PC-3 (cell line): ENCODE results near the gene RAB3C. TPM values are rescaled to one million over a fixed set of nuclear protein-coding genes. Genes with fewer than 3 reads are reported as not detected.

Source experiments
- ATAC-seq: fragments of 200-7000 bp; cut with Tn5 transposase; 2 replicates; pipeline ENCODE4 v1.9.1; 2020; ENCODE audit warnings: mild to moderate bottlenecking, moderate library complexity
- BruUV-seq: library from RNA; stranded (reverse); fragments of 400-500 nt; replicated peaks from 2 replicates; lab custom pipeline; 2021; lab: Mats Ljungman, UMichigan
- CTCF ChIA-PET: fragments of 300-600 bp; sonication (Branson Sonifier 250); formaldehyde crosslinking; loops from one replicate; lab custom pipeline; 2022; ENCODE audit warnings: antibody characterized with exemption; lab: Charles Lee
- POLR2A ChIA-PET: fragments of 300-600 bp; sonication (Branson Sonifier 250); formaldehyde crosslinking; loops from one replicate; lab custom pipeline; 2022; ENCODE audit warnings: antibody characterized with exemption; ENCODE audit not compliant: unreplicated experiment; lab: Charles Lee
- DNase-seq: peaks from one replicate; pipeline ENCODE4 v3.0.0-alpha.2; 2015
- H2AFZ ChIP-seq: fragments of 300-600 bp; sonication (generic); 2 replicates; pipeline ENCODE4 v1.6.0; 2016; ENCODE audit warnings: antibody characterized with exemption, low read length
- H3F3A ChIP-seq: fragments of 300-600 bp; sonication (generic); one replicate; pipeline ENCODE4 v1.6.0; 2017; ENCODE audit warnings: antibody characterized with exemption, low read length, control low read depth, mild to moderate bottlenecking; ENCODE audit not compliant: unreplicated experiment
- H3K27ac ChIP-seq: fragments of 300-600 bp; sonication (generic); 2 replicates; pipeline ENCODE4 v1.5.1; 2016; ENCODE audit warnings: mild to moderate bottlenecking, low read length
- H3K27me3 ChIP-seq: fragments of 300-600 bp; sonication (generic); 2 replicates; pipeline ENCODE4 v1.6.1; 2016; ENCODE audit warnings: low read length, mixed read lengths
- H3K36me3 ChIP-seq: fragments of 300-600 bp; sonication (generic); 2 replicates; pipeline ENCODE4 v1.6.1; 2016; ENCODE audit warnings: low read depth, mixed run types, low read length, mixed read lengths
- H3K4me1 ChIP-seq: fragments of 300-600 bp; sonication (generic); 2 replicates; pipeline ENCODE4 v1.5.1; 2016; ENCODE audit warnings: low read length; ENCODE audit not compliant: insufficient read depth
- H3K4me2 ChIP-seq: fragments of 300-600 bp; sonication (generic); 2 replicates; pipeline ENCODE4 v1.6.0; 2016; ENCODE audit warnings: low read length
- H3K4me3 ChIP-seq: fragments of 300-600 bp; sonication (generic); 2 replicates; pipeline ENCODE4 v1.5.1; 2016; ENCODE audit warnings: mild to moderate bottlenecking, low read length, mixed read lengths
- H3K79me2 ChIP-seq: fragments of 300-600 bp; sonication (generic); 2 replicates; pipeline ENCODE4 v1.6.1; 2017; ENCODE audit warnings: low read length, mixed read lengths
- H3K9ac ChIP-seq: fragments of 300-600 bp; sonication (generic); 2 replicates; pipeline ENCODE4 v1.6.0; 2016; ENCODE audit warnings: mild to moderate bottlenecking, low read length
- H3K9me2 ChIP-seq: fragments of 300-600 bp; sonication (generic); replicated peaks from 2 replicates; pipeline ENCODE4 v1.6.1; 2016; ENCODE audit warnings: mixed run types, low read length, mixed read lengths
- H3K9me3 ChIP-seq: fragments of 300-600 bp; sonication (generic); 2 replicates; pipeline ENCODE4 v1.6.1; 2016; ENCODE audit warnings: low read length, mixed read lengths
- H4K20me1 ChIP-seq: fragments of 300-600 bp; sonication (generic); 2 replicates; pipeline ENCODE4 v1.6.1; 2016; ENCODE audit warnings: low read length, mixed read lengths
- CTCF ChIP-seq: fragments of 300-600 bp; sonication (generic); conservative IDR thresholded peaks from 2 replicates; pipeline ENCODE4 v1.5.1; 2017; ENCODE audit warnings: antibody characterized with exemption, low read depth, mild to moderate bottlenecking, low read length
- EZH2 ChIP-seq: fragments of 300-600 bp; sonication (generic); IDR thresholded peaks from one replicate; pipeline ENCODE4 v1.6.1; 2017; ENCODE audit warnings: antibody characterized with exemption, mild to moderate bottlenecking, low read length; ENCODE audit not compliant: unreplicated experiment
- EZH2phosphoT487 ChIP-seq: fragments of 300-600 bp; sonication (generic); IDR thresholded peaks from 2 replicates; pipeline ENCODE4 v1.6.1; 2018; ENCODE audit warnings: mild to moderate bottlenecking, antibody characterized with exemption, low read length, borderline replicate concordance
- intact Hi-C: fragments of 100-400 bp; cut with micrococcal nuclease; formaldehyde crosslinking; loops from 2 replicates; pipeline ENCODE4 v1.9.0; 2023
- total RNA-seq: library from RNA; depleted of rRNA; stranded (reverse); fragments of >200 nt; gene quantifications from 2 replicates; pipeline ENCODE4 v1.2.3, GENCODE V29; 2014

The RAB3C gene
- total RNA-seq, 1 experiment from 2014 or later: not detected

GRCh38 chr5:58710871-58711270 lies 128.0 kb downstream of the RAB3C start:
- CTCF ChIA-PET: no interaction called here
- Histone ChIP-seq H3K4me3 (no peak overlapping the region), H3K9me2 (no peaks in the 10 kb centered on the region), H3K9me3 (no peaks in the 10 kb centered on the region), H3K4me1 (no peaks in the 10 kb centered on the region), H3F3A (no peaks in the 10 kb centered on the region), H2AFZ (no peak overlapping the region), H3K9ac (no peak overlapping the region), H3K4me2 (no peak overlapping the region), H3K27me3 (peaks cover 25% of the 10 kb centered on the region), H3K27ac (no peak overlapping the region), H3K79me2 (no peaks in the 10 kb centered on the region), H3K36me3 (no peaks in the 10 kb centered on the region), H4K20me1 (no peaks in the 10 kb centered on the region)
- BruUV-seq: no TSS peak
- DNase-seq (no peak), ATAC-seq (no peak)
- intact Hi-C loops: no loop called here
- no peak for TF ChIP-seq EZH2phosphoT487
- no peak for TF ChIP-seq CTCF
- TF ChIP-seq EZH2: no peak
- POLR2A ChIA-PET: no interaction called here

- no peaks in the 10 kb centered on the region for H3F3A ChIP-seq
- no peaks in the 10 kb centered on the region for H3K36me3 ChIP-seq
- H3K4me2 ChIP-seq: no peak overlapping the region
- POLR2A ChIA-PET: no interaction called here
- no TSS peak for BruUV-seq
- no peak overlapping the region for H3K9ac ChIP-seq
- ATAC-seq (no peak), DNase-seq (no peak)
- H4K20me1 ChIP-seq: no peaks in the 10 kb centered on the region
- H3K9me2 ChIP-seq: no peaks in the 10 kb centered on the region
- intact Hi-C loops: no loop called here
- no peak overlapping the region for H3K4me3 ChIP-seq
- no peak for TF ChIP-seq EZH2
- TF ChIP-seq EZH2phosphoT487: no peak
- TF ChIP-seq CTCF: no peak
- no peak overlapping the region for H3K27ac ChIP-seq
- CTCF ChIA-PET: no interaction called here
- peaks cover 25% of the 10 kb centered on the region for H3K27me3 ChIP-seq
- no peaks in the 10 kb centered on the region for H3K4me1 ChIP-seq
- H3K9me3 ChIP-seq: no peaks in the 10 kb centered on the region
- H2AFZ ChIP-seq: no peak overlapping the region
- H3K79me2 ChIP-seq: no peaks in the 10 kb centered on the region
These were observed 129.1 kb downstream of the RAB3C start for GRCh38 chr5:58711965-58712364.

GRCh38 chr5:58714046-58714445 lies 131.2 kb downstream of the RAB3C start:
- Histone ChIP-seq H3K9me2 (no peaks in the 10 kb centered on the region), H3K79me2 (no peaks in the 10 kb centered on the region), H3K4me2 (no peak overlapping the region), H3K4me1 (no peaks in the 10 kb centered on the region), H4K20me1 (no peaks in the 10 kb centered on the region), H3K27ac (no peak overlapping the region), H3K9ac (no peak overlapping the region), H3F3A (no peaks in the 10 kb centered on the region), H3K9me3 (no peaks in the 10 kb centered on the region), H2AFZ (no peak overlapping the region), H3K36me3 (no peaks in the 10 kb centered on the region), H3K27me3 (peaks cover 30% of the 10 kb centered on the region), H3K4me3 (no peak overlapping the region)
- ChIA-PET POLR2A (no interaction called here), CTCF (no interaction called here)
- ATAC-seq: no peak
- no peak for TF ChIP-seq EZH2
- TF ChIP-seq EZH2phosphoT487: no peak
- no peak for TF ChIP-seq CTCF
- BruUV-seq: no TSS peak
- no peak for DNase-seq
- intact Hi-C loops: no loop called here
